ENCODE measurements around the gene LY6G6D.

The LY6G6D gene

GRCh38 chr6:31715022-31715958 lies at the start of gene LY6G6D:
TSS of gene LY6G6D (plus strand) at chr6:31715348. CDS start at chr6:31715356, 8 bp downstream.
- no peak for DNase-seq

GRCh38 chr6:31665501-31666336 lies 49.4 kb upstream of the LY6G6D start, which contains the start of gene CSNK2B:
TSS of gene CSNK2B (plus strand) at chr6:31666080. CDS start at chr6:31666832, 752 bp downstream.
- peak; percentile 95 for DNase-seq

- no peak for DNase-seq
These were observed 48.7 kb upstream of the LY6G6D start for GRCh38 chr6:31666337-31666965.

GRCh38 chr6:31669676-31670075 lies 45.5 kb upstream of the LY6G6D start, which contains the start of gene LY6G5B:
TSS of gene LY6G5B (plus strand) at chr6:31669976. CDS start at chr6:31670951, 975 bp downstream.
- DNase-seq, result no peak

GRCh38 chr6:31676322-31676903 lies 38.7 kb upstream of the LY6G6D start:
- no peak for DNase-seq

GRCh38 chr6:31676904-31677303 lies 38.2 kb upstream of the LY6G6D start:
- no peak for DNase-seq

GRCh38 chr6:31677955-31678354 lies 37.2 kb upstream of the LY6G6D start:
- DNase-seq, result no peak

- DNase-seq, result peak; percentile 58
These were observed 34.7 kb upstream of the LY6G6D start, which contains the start of gene LY6G5C for GRCh38 chr6:31680226-31681134. TSS of gene LY6G5C (minus strand) at chr6:31681067. CDS start at chr6:31680373, 694 bp downstream.

- DNase-seq, result no peak
These were observed 33.9 kb upstream of the LY6G6D start for GRCh38 chr6:31681135-31681671.

GRCh38 chr6:31683591-31683990 lies 31.6 kb upstream of the LY6G6D start:
- DNase-seq, result no peak

GRCh38 chr6:31686483-31686882 lies 28.7 kb upstream of the LY6G6D start:
- DNase-seq, result no peak

GRCh38 chr6:31687321-31687720 lies 27.8 kb upstream of the LY6G6D start:
- no peak for DNase-seq

GRCh38 chr6:31687860-31688693 lies 27.1 kb upstream of the LY6G6D start:
- DNase-seq, result no peak

- DNase-seq, result no peak
These were observed 25.7 kb upstream of the LY6G6D start for GRCh38 chr6:31689249-31690110.

GRCh38 chr6:31690231-31691077 lies 24.7 kb upstream of the LY6G6D start:
- DNase-seq, result no peak

GRCh38 chr6:31691078-31691463 lies 24.1 kb upstream of the LY6G6D start:
- no peak for DNase-seq

GRCh38 chr6:31691564-31692108 lies 23.5 kb upstream of the LY6G6D start:
- no peak for DNase-seq

GRCh38 chr6:31692353-31692752 lies 22.8 kb upstream of the LY6G6D start:
- DNase-seq, result no peak

Data from KG1 (cell line).